ENCODE results near the gene NRG2.

Gene NRG2

DNA sequence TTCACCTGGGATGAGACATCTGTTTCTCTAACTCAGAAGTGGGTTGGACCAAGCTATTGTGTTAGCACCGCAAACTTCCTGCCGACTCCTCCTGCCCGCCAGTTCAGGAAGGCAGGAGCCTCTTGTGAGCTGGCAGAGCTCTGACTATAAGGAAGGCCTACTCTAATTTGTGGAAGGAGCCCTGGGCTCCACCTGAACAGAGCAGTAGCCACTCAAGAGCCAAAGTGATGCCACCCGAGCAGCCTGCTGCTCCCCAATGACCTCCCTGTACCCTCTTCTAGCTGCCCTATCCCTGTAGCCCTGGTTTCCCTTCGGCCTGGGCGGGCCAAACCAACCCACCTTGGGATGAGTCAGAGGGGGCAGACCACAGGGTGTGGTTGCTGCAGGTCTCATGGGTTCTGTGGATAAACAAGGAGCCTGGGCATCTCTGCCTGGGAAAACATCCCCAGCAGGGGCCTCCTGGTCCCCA is 165.9 kb downstream of the NRG2 start:
- TF ChIP-seq, protein P1, sequence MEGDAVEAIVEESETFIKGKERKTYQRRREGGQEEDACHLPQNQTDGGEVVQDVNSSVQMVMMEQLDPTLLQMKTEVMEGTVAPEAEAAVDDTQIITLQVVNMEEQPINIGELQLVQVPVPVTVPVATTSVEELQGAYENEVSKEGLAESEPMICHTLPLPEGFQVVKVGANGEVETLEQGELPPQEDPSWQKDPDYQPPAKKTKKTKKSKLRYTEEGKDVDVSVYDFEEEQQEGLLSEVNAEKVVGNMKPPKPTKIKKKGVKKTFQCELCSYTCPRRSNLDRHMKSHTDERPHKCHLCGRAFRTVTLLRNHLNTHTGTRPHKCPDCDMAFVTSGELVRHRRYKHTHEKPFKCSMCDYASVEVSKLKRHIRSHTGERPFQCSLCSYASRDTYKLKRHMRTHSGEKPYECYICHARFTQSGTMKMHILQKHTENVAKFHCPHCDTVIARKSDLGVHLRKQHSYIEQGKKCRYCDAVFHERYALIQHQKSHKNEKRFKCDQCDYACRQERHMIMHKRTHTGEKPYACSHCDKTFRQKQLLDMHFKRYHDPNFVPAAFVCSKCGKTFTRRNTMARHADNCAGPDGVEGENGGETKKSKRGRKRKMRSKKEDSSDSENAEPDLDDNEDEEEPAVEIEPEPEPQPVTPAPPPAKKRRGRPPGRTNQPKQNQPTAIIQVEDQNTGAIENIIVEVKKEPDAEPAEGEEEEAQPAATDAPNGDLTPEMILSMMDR (conservative IDR thresholded peaks at IDR 0.05; ENCODE audit: control insufficient read depth, insufficient read depth, low read depth, low read length): no peak
- H3K4me3 ChIP-seq (ENCODE audit: control insufficient read depth, low read depth, low read length): no peak overlapping the region
- no peak for DNase-seq (ENCODE audit: low read depth)

DNA sequence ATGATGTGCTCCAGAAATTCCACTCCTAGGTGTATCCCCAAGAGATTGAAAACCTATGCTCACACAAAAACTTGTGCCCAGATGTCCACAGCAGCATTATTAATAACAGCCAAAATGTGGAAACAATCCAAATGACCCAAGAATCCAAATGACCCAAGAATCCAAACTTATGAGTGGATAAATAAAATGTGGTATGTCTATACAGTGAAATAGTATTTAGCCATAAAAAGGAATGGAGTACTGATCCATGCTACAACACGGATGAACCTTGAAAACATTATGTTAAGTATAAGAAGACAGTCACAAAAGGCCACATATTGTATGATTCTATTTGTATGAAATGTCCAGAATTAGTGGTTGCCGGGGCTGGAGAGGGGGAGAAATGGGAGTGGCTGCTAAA is 167.1 kb downstream of the NRG2 start:
- no peak for DNase-seq (ENCODE audit: low read depth)
- H3K4me3 ChIP-seq (ENCODE audit: control insufficient read depth, low read depth, low read length): no peak overlapping the region
- TF ChIP-seq, protein P1 (conservative IDR thresholded peaks at IDR 0.05; ENCODE audit: control insufficient read depth, insufficient read depth, low read depth, low read length): no peak

DNA sequence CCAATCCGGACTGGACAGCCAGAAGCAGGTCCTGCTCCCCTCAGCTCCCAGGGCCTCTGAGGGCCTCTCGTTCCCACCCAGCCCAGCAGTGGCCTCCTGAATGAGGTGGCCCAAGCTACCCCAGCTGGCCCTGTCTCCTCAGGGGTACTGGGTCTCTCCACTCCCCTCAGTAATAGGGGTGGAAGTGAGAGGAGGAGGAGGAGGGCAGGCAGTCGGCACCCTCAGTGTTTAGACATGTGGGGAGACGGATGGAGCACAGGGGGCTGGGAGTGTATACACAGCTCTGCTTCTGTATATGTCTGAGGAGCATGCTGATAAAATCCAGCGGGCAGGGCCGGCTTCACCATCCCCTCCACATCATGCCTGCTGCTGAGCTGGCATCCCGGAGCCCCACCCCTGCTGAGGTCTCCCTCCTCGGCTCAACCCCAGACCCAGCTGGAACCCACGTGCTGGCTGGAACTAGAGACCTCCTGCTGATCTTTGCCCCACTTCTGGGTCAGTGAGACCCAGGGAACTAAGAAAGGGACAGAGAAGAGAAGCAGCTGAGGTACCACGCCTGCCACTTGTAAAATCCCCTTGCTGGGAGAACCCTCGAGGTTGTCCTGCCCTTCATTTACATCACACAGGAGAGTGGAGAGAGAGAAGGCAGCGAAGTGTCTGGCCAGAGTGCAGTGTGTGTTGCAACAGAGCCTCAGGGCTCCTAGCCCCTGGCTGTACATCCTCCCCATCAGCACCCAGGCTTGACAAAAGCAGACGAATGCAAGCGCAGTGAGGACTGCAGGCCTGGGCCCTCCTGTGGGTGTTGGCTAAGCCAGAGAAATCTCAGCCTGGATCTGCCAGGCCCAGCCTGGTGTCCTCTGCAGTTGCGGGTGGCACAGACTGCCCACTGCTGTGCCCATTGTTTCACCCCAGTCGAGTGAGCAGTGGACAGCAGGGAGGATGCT is 170.0 kb downstream of the NRG2 start:
- TF ChIP-seq, protein P1 (conservative IDR thresholded peaks at IDR 0.05; ENCODE audit: control insufficient read depth, insufficient read depth, low read depth, low read length): no peak
- DNase-seq (ENCODE audit: low read depth): no peak
- H3K4me3 ChIP-seq (ENCODE audit: control insufficient read depth, low read depth, low read length): no peak overlapping the region

DNA sequence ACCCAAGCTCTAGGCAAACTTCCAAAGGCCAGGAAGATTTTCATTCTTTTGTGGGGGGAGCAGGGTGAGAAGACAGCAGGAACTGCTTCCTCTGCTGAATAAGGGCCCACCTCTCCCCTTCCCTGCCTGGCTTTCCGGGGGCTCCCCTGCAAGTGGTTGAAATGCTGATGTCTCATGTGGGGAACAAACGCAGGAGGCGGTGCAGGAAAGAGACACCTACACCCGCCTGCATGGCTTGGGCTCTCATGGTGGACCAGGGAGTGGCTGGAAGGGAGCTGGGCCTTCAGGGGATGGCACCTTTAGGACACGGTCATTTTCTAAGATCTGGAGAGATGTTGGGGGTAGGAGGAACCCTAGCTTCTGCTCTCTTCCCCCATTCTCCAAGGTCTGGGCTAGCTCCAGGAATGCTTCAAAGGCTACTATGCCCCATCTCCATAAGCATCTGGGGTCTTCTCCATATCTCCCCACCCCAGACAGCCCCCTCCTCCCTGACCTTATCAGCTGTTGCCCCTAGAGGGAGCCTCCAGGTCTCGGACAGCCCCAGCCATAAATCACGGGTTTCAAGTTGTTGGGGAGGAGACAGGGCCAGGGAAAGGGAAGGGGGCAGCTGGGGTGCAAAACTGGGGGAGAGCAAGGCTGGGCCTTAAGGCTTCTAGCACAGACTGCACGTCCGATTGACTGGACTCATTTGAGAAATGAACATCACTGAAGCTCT is 170.9 kb downstream of the NRG2 start:
- TF ChIP-seq, protein P1 (conservative IDR thresholded peaks at IDR 0.05; ENCODE audit: control insufficient read depth, insufficient read depth, low read depth, low read length): no peak
- no peak for DNase-seq (ENCODE audit: low read depth)
- no peak overlapping the region for H3K4me3 ChIP-seq (ENCODE audit: control insufficient read depth, low read depth, low read length)

DNA sequence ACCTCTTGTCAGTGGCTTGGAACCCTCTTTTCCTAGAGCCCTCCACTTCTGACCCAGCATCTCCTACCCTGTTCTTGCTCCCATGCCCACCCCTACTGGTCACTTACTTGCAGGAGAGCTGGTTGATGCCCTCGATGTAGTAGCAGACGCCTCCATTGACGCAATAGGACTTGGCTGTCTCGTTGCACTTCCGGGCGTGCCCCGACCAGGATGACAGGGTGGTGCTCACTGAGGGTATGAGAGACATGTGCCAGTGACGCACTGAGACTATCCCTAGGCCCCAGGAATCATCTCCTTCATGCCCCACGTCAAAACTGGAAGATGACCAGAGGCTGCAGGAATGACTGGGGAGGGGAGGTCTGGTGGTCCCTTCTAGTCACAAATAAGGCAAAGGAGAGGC is 171.5 kb downstream of the NRG2 start:
- H3K4me3 ChIP-seq (ENCODE audit: control insufficient read depth, low read depth, low read length): no peak overlapping the region
- no peak for DNase-seq (ENCODE audit: low read depth)
- TF ChIP-seq, protein P1 (conservative IDR thresholded peaks at IDR 0.05; ENCODE audit: control insufficient read depth, insufficient read depth, low read depth, low read length): no peak

DNA sequence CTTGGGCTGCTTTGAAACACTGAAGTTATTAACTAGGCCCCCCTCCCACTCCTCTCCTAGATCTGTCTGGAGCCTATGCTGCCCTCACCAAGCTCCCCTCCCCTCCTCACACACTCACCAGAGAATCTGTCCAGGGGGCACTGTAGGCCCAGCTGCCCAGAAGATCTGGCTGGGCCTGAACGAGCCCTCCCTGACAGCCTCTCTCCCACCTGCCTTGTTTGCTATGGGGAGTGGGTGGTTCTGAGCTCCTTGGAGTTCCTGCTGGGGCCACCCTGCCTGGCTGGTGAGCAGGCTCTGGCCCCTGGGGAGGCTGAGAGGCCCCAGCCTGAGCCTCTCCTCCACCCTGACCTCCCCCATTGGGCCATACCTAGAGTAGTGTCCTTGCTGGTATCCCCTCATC is 172.4 kb downstream of the NRG2 start:
- TF ChIP-seq, protein P1 (conservative IDR thresholded peaks at IDR 0.05; ENCODE audit: control insufficient read depth, insufficient read depth, low read depth, low read length): no peak
- DNase-seq (ENCODE audit: low read depth): no peak
- no peak overlapping the region for H3K4me3 ChIP-seq (ENCODE audit: control insufficient read depth, low read depth, low read length)

Measured in fibroblast of mammary gland (primary cell).